ENCODE results near the gene DPF1.

DNA sequence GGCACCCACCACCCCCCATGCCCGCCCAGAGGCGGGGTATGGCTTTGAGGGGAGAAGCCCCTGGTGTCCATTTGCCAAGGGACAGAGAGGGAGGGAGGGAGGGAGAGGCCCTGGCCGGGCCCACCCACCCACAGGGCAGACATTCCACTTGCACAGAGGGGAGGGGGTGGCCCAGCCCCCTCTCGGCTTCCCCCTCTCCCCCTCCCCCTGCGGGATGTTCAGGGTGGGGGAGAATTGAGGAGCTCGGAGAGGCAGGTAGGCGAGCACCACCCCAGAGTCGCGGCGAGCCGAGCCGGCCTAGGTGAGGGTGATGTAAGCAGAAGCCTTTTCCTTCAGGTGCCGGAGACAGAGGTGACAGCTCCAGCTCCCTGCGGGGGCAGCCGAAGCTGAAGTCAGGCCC is 12.3 kb downstream of the DPF1 start:
- TF ChIP-seq, protein P1, sequence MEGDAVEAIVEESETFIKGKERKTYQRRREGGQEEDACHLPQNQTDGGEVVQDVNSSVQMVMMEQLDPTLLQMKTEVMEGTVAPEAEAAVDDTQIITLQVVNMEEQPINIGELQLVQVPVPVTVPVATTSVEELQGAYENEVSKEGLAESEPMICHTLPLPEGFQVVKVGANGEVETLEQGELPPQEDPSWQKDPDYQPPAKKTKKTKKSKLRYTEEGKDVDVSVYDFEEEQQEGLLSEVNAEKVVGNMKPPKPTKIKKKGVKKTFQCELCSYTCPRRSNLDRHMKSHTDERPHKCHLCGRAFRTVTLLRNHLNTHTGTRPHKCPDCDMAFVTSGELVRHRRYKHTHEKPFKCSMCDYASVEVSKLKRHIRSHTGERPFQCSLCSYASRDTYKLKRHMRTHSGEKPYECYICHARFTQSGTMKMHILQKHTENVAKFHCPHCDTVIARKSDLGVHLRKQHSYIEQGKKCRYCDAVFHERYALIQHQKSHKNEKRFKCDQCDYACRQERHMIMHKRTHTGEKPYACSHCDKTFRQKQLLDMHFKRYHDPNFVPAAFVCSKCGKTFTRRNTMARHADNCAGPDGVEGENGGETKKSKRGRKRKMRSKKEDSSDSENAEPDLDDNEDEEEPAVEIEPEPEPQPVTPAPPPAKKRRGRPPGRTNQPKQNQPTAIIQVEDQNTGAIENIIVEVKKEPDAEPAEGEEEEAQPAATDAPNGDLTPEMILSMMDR (IDR thresholded peaks at IDR 0.05): no peak
- TF ChIP-seq POLR2A (IDR thresholded peaks at IDR 0.05): no peak
